Spleen (tissue), 7 donors: ENCODE measurements around the gene PLA2G4B.

Experiments used
- POLR2A ChIP-seq, 3 donors: fragments of 450-650 bp; IDR thresholded peaks; one replicate each; pipeline ENCODE4 v1.5.1; 2017; ENCODE audit warnings: antibody characterized with exemption in 3 of 3, mild to moderate bottlenecking in 1 of 3
- POLR2AphosphoS5 ChIP-seq, 3 donors: sonication (generic); formaldehyde crosslinking; IDR thresholded peaks; one replicate each; pipeline ENCODE4 v1.5.1; 2017; ENCODE audit warnings: antibody characterized with exemption in 3 of 3
- TF ChIP-seq, protein P1 (sequence below), 11 experiments: fragments of 200-600 bp in 7 of 11; fragments of 450-650 bp in 4 of 11; sonication (generic) in 4 of 11; IDR thresholded peaks in 8 of 11; conservative IDR thresholded peaks in 3 of 11; 1 replicate in 7 of 11; 2 replicates in 4 of 11; pipeline versions ENCODE4 v1.4.0 to v1.8.0; 2016 to 2021; ENCODE audit warnings: antibody characterized with exemption in 11 of 11, inconsistent platforms in 4 of 11, mild to moderate bottlenecking in 1 of 11
- donor health status: DM: no; HTN: no; CAD: no; lungs with moderate emphysema.
- donor health status: DM: no; HTN: no; CAD: no.
- donor health status: DM: no; HTN: no; CAD: no.

- TF ChIP-seq, protein P1, sequence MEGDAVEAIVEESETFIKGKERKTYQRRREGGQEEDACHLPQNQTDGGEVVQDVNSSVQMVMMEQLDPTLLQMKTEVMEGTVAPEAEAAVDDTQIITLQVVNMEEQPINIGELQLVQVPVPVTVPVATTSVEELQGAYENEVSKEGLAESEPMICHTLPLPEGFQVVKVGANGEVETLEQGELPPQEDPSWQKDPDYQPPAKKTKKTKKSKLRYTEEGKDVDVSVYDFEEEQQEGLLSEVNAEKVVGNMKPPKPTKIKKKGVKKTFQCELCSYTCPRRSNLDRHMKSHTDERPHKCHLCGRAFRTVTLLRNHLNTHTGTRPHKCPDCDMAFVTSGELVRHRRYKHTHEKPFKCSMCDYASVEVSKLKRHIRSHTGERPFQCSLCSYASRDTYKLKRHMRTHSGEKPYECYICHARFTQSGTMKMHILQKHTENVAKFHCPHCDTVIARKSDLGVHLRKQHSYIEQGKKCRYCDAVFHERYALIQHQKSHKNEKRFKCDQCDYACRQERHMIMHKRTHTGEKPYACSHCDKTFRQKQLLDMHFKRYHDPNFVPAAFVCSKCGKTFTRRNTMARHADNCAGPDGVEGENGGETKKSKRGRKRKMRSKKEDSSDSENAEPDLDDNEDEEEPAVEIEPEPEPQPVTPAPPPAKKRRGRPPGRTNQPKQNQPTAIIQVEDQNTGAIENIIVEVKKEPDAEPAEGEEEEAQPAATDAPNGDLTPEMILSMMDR (IDR thresholded peaks at IDR 0.05 in 8 of 11, conservative IDR thresholded peaks at IDR 0.05 in 3 of 11), result no peak
- TF ChIP-seq POLR2A (IDR thresholded peaks at IDR 0.05), result no peak
- no peak for TF ChIP-seq POLR2AphosphoS5 (IDR thresholded peaks at IDR 0.05)
Measured at GRCh38 chr15:41885321-41885720, 46.7 kb downstream of the PLA2G4B start.
